ENCODE results near the gene ZBTB42. TPM values are rescaled to one million over a fixed set of nuclear protein-coding genes. Genes with fewer than 3 reads are reported as not detected.

Gene ZBTB42
- total RNA-seq, 1 experiment from 2014 or later = 1.0 TPM

DNA sequence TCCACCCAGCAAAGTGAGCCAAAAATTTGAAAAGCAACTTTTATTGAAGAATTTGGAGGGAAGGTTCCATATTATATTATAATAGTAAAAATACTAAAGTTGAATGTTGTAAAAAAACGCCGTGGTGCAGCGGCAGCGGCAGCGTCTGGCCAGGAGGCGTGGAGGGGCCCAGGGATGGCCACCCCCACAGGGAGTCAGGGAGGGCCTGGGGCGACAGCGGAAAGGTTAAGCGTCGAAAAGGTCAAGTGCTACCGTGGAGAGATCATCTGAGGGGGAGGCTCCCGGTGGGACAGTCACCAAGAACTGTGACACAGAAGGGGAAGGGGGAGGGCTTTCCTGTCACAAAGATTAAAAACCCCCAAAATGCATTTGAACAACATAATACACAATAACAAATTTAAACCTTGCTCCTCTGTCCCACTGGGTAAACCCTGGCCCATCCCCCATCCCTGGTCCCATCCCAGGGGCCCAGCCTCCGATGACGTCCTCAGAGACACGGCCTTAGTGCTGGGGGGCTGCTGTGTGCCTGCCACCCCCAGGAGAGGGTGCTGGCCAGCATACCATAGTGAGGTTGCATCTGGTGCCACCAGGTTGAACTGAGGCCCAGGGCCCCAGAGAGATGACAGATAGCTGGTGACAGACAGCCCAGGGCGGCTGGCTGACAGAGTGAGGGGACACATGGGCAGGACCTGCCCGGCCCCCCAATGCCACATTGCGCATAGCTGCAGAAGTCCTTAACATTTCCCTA, 31.4 kb upstream of the ZBTB42 start:
- TF ChIP-seq, protein P1, sequence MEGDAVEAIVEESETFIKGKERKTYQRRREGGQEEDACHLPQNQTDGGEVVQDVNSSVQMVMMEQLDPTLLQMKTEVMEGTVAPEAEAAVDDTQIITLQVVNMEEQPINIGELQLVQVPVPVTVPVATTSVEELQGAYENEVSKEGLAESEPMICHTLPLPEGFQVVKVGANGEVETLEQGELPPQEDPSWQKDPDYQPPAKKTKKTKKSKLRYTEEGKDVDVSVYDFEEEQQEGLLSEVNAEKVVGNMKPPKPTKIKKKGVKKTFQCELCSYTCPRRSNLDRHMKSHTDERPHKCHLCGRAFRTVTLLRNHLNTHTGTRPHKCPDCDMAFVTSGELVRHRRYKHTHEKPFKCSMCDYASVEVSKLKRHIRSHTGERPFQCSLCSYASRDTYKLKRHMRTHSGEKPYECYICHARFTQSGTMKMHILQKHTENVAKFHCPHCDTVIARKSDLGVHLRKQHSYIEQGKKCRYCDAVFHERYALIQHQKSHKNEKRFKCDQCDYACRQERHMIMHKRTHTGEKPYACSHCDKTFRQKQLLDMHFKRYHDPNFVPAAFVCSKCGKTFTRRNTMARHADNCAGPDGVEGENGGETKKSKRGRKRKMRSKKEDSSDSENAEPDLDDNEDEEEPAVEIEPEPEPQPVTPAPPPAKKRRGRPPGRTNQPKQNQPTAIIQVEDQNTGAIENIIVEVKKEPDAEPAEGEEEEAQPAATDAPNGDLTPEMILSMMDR (IDR thresholded peaks at IDR 0.05; ENCODE audit: unreplicated experiment) = no peak
- H3K27me3 Mint-ChIP-seq (ENCODE audit: insufficient read depth, unreplicated experiment) = no peaks in the 10 kb centered on the region
- POLR2A ChIA-PET = interaction anchor here (0.6 to 1.8 kb wide), 5 partner anchors 16 to 204 kb away, joined by 3 to 5 read pairs (median 4); partner anchors contain the start of gene SIVA1

DNA sequence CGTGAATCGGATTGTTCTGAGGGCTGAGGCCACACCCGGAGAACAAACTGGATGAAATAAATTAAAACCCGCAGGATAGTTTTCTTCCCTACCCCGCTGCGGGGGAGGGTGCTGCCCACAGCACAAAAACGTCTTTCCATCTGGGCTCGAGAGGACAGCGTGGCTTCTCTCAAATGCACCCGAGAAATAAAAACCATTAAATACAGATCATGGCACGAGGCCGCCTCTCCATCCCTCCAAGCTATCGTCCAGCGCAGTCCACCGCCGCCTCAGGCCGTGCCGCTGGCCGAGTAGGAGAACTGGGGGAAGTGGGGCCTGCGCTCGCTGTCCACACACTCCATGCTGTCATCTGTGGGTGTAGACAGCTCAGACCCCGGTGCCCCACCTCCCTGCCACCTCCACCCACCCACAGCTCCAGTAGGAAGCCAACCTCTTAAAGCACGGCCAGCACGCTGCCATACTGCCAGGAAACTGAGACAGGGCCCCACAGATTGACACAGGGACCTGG, 30.8 kb upstream of the ZBTB42 start:
- BruUV-seq (replicated peaks) = no TSS peak

More for the DNA sequence above, 31.4 kb upstream of the ZBTB42 start:
- Mint-ChIP-seq H3K4me3 (ENCODE audit: unreplicated experiment) (no peak overlapping the region), H3K36me3 (ENCODE audit: insufficient read depth, unreplicated experiment) (peaks cover 23% of the 10 kb centered on the region), H3K9me3 (ENCODE audit: unreplicated experiment) (peaks cover 11% of the 10 kb centered on the region), H3K27ac (ENCODE audit: low read depth, unreplicated experiment) (no peak overlapping the region), H3K4me1 (ENCODE audit: insufficient read depth, unreplicated experiment) (no peaks in the 10 kb centered on the region)
- CTCF ChIA-PET = interaction anchor here (0.5 to 4.7 kb wide), 21 partner anchors 9 to 785 kb away, joined by 3 to 47 read pairs (median 4); partner anchors contain the start of gene SIVA1
- BruUV-seq (replicated peaks) = TSS peak; percentile 68
- DNase-seq (ENCODE audit: unreplicated experiment) = no peak
- intact Hi-C loops (cut with micrococcal nuclease) = no loop called here

DNA sequence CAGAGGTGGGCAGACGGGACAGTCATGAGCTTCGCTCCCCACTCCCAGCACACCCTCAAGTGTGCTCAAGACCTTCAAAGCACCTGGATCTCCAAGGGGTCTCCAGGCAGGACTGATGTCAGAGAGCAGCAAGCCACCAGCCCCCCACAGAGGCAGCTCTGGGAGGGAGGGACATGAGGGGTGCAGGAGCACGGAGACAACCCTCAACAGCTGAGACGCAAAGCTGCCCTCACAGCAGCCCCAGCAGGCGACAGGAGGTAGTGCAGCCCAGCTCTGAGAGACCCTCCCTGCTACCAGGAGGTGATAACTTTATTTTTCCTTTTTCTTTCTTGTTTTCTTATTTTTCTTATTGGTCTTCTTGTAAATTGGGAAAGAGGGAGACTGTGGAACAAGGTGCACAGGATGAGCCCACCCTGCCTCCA, 30.0 kb upstream of the ZBTB42 start:
- DNase-seq (ENCODE audit: unreplicated experiment) = no peak
- POLR2A ChIA-PET = interaction anchor here (0.7 to 1.8 kb wide), 2 partner anchors 10 to 18 kb away, joined by 3 to 4 read pairs; partner anchors contain the start of gene SIVA1
- H3K27ac Mint-ChIP-seq (ENCODE audit: low read depth, unreplicated experiment) = no peak overlapping the region
- CTCF ChIA-PET = interaction anchor here (0.9 to 3.7 kb wide), 4 partner anchors 22 to 55 kb away, joined by 3 to 26 read pairs (median 4); partner anchors contain the start of gene ZBTB42
- intact Hi-C loops (cut with micrococcal nuclease) = no loop called here
- BruUV-seq (replicated peaks) = no TSS peak
- H3K4me1 Mint-ChIP-seq (ENCODE audit: insufficient read depth, unreplicated experiment) = no peaks in the 10 kb centered on the region
- H3K4me3 Mint-ChIP-seq (ENCODE audit: unreplicated experiment) = no peak overlapping the region
- H3K27me3 Mint-ChIP-seq (ENCODE audit: insufficient read depth, unreplicated experiment) = no peaks in the 10 kb centered on the region
- peaks cover 8% of the 10 kb centered on the region for H3K9me3 Mint-ChIP-seq (ENCODE audit: unreplicated experiment)
- TF ChIP-seq, protein P1 (IDR thresholded peaks at IDR 0.05; ENCODE audit: unreplicated experiment) = peak; percentile 58
- H3K36me3 Mint-ChIP-seq (ENCODE audit: insufficient read depth, unreplicated experiment) = peaks cover 31% of the 10 kb centered on the region

More for the DNA sequence above, 30.8 kb upstream of the ZBTB42 start:
- TF ChIP-seq, protein P1 (IDR thresholded peaks at IDR 0.05; ENCODE audit: unreplicated experiment) = no peak
- ChIA-PET POLR2A (interaction anchor here (1.8 kb wide), 1 partner anchor 17 kb away, joined by 4 read pairs; the partner anchor contains the start of gene SIVA1), CTCF (interaction anchor here (0.5 to 4.7 kb wide), 10 partner anchors 13 to 269 kb away, joined by 3 to 47 read pairs (median 4); partner anchors contain the start of gene SIVA1)
- DNase-seq (ENCODE audit: unreplicated experiment) = no peak
- Mint-ChIP-seq H3K27ac (ENCODE audit: low read depth, unreplicated experiment) (no peak overlapping the region), H3K36me3 (ENCODE audit: insufficient read depth, unreplicated experiment) (peaks cover 29% of the 10 kb centered on the region), H3K4me3 (ENCODE audit: unreplicated experiment) (no peak overlapping the region), H3K27me3 (ENCODE audit: insufficient read depth, unreplicated experiment) (no peaks in the 10 kb centered on the region), H3K9me3 (ENCODE audit: unreplicated experiment) (peaks cover 11% of the 10 kb centered on the region), H3K4me1 (ENCODE audit: insufficient read depth, unreplicated experiment) (no peaks in the 10 kb centered on the region)
- intact Hi-C loops (cut with micrococcal nuclease) = no loop called here

DNA sequence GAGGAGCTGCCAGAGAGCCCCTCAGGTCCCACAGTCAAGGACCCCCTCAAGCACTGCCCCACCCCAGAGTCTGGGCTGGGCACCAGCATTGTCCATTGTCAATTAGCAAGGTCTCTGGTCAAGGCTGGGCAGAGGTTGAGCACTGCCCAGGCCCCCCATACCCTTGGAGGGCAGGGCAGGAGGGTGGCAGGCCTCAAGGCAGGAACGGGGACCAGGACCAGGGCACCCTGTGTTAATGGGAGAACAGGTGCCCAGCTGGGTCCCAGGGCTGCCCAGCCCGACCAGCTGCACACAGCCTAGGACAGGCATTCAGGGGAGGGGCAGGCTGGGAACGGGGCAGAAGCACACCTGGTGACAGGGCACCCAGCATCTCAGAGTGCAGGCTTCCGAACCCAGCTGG, 29.5 kb upstream of the ZBTB42 start:
- H3K27me3 Mint-ChIP-seq (ENCODE audit: insufficient read depth, unreplicated experiment) = no peaks in the 10 kb centered on the region
- peaks cover 31% of the 10 kb centered on the region for H3K36me3 Mint-ChIP-seq (ENCODE audit: insufficient read depth, unreplicated experiment)
- H3K9me3 Mint-ChIP-seq (ENCODE audit: unreplicated experiment) = peaks cover 3% of the 10 kb centered on the region
- H3K4me1 Mint-ChIP-seq (ENCODE audit: insufficient read depth, unreplicated experiment) = no peaks in the 10 kb centered on the region
- no peak overlapping the region for H3K4me3 Mint-ChIP-seq (ENCODE audit: unreplicated experiment)
- H3K27ac Mint-ChIP-seq (ENCODE audit: low read depth, unreplicated experiment) = no peak overlapping the region
- ChIA-PET POLR2A (interaction anchor here (0.7 to 1.8 kb wide), 2 partner anchors 10 to 18 kb away, joined by 3 to 4 read pairs; partner anchors contain the start of gene SIVA1), CTCF (interaction anchor here (0.5 to 3.7 kb wide), 3 partner anchors 30 to 210 kb away, joined by 3 to 26 read pairs (median 3); partner anchors contain the start of gene ZBTB42)
- TF ChIP-seq, protein P1 (IDR thresholded peaks at IDR 0.05; ENCODE audit: unreplicated experiment) = no peak
- no peak for DNase-seq (ENCODE audit: unreplicated experiment)
- BruUV-seq (replicated peaks) = no TSS peak
- intact Hi-C loops (cut with micrococcal nuclease) = no loop called here

Measured in MCF 10A (cell line).